Stimulated activated CD8-positive, alpha-beta memory T cell treated with anti-CD3 and anti-CD28 coated beads, Interleukin-15, amount 100 ng/mL, for 4 hours (primary cell): ENCODE data around the gene MRAS.

Experiments used
- DNase-seq, 2 donors: peaks; one replicate each; pipeline ENCODE4 v3.0.0-alpha.2; 2020; ENCODE audit warnings: low read depth in 2 of 2

Gene MRAS

GRCh38 chr3:138340511-138340910 lies 7.9 kb upstream of the MRAS start:
- DNase-seq, result no peak

GRCh38 chr3:138344754-138345153 lies 3.6 kb upstream of the MRAS start:
- no peak for DNase-seq

GRCh38 chr3:138348754-138349739 lies 668 bp downstream of the MRAS start:
- no peak for DNase-seq

DNA sequence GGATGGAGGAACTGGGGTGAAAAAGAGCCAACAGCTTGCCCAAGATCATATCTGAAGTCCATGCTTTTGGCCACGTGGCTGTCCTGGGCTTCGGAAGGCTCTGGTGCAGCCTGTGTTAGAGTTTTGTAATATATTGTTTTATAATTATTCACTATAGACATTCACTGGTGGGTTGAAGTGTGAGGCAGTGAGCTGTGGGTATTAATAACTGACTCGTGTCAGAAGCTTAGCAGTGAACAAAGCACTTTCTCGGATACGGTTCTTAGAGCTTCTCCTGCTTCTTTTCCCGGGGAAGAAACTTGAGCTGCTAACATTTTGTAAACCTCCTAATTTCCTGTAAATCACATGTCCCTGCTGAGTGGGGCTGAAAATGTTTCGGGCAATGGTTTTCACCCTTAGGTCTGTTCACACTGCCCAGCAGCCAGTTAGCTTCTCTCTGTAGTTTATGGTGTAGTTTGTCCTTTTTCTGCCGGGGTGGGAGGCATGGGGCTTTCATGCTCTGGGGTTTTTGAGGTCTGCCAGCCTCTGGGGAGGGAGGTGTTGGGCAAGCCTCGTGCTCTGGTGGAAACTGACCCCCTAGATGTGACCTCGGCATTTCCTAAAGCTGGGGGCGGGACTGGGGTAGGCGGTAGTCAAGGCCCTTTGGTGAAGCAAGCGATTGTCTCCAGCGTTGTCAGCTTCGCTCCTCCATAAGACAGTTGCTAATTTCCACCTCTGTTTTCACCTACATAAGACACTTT lies 1.7 kb downstream of the MRAS start:
- DNase-seq, result no peak

GRCh38 chr3:138351151-138351550 lies 2.8 kb downstream of the MRAS start:
- DNase-seq, result no peak

- DNase-seq, result no peak
Measured at GRCh38 chr3:138351916-138352550, 3.7 kb downstream of the MRAS start.

DNA sequence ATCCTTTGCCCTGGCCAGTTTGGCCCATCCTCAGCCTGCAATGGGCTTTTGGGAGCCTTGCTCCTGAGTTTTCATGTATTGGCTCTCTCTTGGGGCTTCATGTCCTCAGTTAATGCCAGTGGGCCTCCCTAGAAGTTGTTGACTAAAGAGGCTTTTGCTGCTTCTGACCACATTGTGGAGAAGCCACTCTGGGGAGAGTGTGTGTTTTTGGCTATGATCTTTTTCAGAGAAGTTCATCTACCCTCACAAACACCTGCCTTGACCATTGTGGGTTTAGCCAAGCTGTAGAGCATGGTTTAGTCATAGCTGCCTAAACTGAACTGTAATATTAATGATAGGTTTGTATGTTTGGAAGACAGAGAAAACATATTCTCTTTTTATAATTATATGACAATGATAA lies 6.0 kb downstream of the MRAS start:
- no peak for DNase-seq

DNA sequence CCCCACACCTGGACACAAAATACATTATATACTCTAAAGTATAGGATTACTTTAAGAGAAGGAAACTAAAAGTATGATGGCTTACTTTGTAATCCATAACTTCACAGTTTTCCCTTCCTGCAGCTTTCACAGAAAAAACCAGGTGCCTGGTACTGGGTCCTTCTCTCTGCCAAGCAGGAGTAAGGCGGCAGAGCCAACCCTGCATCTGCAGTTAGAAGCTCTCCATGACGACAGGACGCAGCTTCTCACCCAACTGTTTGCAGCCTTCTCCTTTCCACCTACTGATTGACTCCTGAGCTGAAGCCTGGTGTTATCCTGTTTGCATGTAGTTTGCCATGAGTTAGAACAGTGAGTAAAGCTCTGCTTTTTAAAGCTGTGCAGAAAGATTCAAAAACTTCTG lies 6.7 kb downstream of the MRAS start:
- DNase-seq, result no peak

DNA sequence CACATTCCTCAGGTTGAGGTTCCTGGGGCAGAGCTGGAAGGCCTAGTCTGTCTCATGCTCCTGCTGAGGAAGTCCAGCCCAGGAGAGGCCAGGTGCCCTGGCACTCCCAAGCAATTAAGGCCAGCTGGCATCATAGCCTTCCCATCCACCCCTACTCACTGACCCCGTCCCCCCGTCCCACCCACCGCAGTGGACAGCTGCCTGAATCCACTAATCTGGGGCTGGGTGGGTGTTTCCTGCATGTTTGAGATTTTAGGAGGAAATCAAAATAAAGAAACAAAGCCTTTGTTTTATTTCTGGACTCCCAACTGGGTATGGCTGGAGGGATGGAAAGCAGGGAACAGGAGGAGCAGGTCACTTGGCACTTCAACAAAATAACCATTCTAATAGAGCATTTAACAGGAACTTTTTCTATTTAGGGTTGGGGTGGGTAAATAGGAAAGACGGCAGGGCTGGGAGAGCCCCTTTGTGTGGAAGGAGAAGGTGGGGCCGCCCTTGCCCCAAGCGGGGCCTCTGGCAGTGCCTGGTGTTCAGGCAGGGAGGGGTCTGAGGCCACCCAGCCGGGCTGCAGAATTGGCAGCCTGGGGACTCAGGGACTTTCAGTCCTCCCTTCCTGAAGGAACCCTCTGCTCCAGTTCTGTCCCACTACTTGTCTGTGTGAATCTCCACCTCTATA lies 8.5 kb downstream of the MRAS start:
- DNase-seq, result no peak

GRCh38 chr3:138359148-138359918 lies 11.0 kb downstream of the MRAS start:
- DNase-seq, result no peak

GRCh38 chr3:138359919-138360868 lies 11.8 kb downstream of the MRAS start:
- DNase-seq, result no peak

DNA sequence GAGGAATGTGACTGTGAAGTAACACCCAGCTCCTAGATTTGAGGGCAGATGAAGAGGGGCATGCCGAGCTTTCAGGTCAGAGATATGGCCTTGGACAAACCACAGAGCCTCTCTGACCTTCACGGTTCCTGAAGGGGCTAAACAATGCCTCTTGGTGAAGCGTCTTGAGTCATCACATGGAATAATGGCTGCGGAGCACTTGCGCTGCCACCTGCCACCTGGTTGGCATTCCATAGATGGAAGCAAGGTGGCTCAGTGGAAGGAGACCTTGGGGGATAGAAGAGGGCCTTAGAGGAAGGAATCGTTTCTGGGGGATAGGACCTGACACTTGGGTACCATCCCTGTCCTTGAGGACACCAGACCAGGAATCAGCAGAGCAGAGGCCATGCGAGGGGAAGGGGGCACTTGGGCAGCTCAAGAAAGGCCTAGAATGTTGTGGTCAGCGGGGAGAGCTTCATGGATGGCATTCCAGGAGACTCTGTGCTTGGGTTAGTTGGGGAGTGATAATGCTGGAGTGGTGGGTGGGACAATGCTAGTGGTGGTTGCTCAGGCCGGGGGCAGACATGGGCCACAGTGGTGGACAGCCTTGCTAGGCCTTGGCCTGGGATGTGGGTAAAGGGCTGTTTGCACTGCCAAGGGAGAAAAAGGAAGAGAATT lies 12.6 kb downstream of the MRAS start:
- no peak for DNase-seq

GRCh38 chr3:138361561-138361971 lies 13.2 kb downstream of the MRAS start:
- DNase-seq, result no peak

DNA sequence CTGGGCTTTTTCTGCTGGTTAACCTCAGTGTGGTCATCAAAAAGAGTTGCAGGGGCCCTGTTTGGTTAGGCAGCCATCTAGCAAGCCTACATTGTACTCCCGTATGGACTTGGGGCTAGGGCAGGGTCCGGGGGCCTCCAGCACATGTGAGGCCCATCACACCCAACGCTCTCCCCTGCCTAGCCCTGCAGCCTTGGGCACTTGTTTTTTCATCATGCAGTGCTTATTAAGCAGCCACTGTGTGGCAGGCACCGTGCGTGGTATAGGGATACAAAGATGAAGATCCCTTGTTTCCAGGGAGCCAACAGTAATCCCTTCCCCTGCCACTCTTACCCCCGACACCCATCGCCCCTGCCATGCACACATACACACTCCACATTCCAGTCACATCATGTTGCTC lies 14.2 kb downstream of the MRAS start:
- DNase-seq, result no peak

- no peak for DNase-seq
Measured at GRCh38 chr3:138363322-138363721, 14.9 kb downstream of the MRAS start.

DNA sequence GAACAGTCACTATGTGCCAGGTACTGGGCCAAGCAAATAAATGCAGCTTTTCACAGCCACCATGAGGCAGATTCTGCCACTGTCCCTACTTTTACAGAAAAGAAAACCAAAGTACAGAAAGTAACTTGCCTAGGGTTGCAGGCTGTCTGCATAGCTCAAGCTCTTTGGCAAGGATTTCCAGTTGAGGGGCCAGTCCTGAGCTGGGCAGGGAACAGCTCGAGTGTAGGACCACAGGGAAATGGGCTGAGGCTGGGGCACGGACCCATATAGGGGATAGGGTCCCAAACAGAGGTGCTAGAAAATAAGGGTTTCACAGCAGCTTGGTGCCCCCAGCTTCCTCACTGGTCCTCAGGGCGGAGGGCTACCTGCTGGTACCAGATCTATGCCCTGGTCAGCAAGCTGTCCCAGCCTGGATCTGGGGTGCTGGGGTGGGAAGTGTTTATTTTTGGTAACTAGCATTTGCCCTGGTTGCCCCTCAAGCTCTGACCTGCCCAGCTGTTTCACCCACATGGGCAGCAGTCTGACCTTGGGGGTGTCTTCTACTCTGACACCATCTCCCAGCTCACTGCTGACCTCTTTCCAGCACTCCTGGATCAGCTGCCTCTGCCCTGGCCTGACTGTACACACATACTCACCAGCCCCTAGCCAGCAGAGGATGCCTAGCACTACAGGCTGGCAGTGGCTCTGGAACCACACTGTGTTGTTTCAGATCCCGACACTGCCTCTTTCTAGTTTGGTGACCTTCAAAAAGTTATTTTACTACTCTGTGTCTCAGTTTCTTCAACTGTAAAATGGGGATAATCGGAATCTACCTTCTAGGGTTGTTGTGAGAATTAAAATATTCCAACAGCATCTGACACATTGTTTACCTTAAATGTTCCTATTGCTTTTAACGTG lies 16.2 kb downstream of the MRAS start:
- DNase-seq, result no peak

DNA sequence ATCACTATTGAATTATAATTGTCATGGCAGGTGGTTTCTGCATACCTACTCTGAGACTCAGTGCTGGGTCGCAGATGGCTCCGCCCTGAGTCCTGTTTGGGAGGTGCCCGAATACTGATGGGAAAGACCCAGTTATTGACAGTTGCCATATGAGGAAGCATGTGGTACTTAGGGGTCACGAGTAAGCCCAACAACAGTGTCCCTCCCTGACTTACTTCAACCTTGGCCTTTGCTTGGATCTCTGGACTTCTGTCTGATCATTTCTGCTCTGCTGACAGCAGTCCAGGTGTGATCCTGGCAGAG lies 16.8 kb downstream of the MRAS start:
- no peak for DNase-seq

DNA sequence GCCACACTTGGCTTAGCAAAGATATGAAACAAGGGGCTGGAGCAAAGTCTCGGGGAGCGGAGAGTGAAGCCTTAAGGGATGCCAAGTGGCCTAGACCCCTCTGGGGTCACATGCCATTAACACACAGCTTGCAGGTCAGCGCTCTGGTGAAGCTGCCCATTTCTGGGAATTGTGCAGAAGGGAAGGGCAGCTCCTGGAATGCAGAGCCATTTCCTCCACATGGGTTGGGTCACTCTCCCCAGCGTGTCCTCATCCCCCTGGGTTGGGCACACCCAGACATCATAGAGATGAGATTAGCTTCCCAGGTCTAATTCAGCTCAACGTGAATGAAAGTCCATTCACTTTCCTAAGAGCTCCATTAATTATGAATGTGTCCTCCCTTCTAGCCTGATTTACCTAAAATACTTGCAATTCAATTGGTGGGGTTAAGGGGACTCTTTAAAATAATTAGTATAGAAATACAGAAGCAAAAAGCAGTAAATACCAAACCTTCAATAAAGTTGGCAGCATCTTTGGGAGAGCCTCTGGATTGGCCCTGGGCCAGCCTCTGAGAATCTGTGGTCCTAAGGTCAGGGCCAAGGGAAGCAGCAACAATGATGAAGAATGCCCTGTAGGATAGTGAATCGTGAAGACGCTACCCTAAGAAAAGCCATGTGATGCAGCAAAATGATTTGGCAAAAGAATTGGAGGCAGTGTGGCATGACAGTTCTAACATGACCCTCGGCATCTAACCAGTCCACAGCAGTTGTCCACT lies 17.8 kb downstream of the MRAS start:
- DNase-seq, result no peak
